Activated naive CD8-positive, alpha-beta T cell treated with anti-CD3 and anti-CD28 coated beads for 36 hours (primary cell): ENCODE data around the gene F3. TPM values are rescaled to one million over a fixed set of nuclear protein-coding genes. Genes with fewer than 3 reads are reported as not detected.

Source experiments
- DNase-seq: peaks from one replicate; pipeline ENCODE4 v3.0.0; 2021
- H3K27ac Mint-ChIP-seq: one replicate; pipeline ENCODE4 v1.8.0; 2022; ENCODE audit warnings: mild to moderate bottlenecking, moderate library complexity, mixed read lengths
- H3K27me3 Mint-ChIP-seq: one replicate; pipeline ENCODE4 v1.8.0; 2022; ENCODE audit warnings: mild to moderate bottlenecking, mixed read lengths
- H3K36me3 Mint-ChIP-seq: one replicate; pipeline ENCODE4 v1.8.0; 2021; ENCODE audit warnings: mild to moderate bottlenecking, mixed read lengths
- H3K4me1 Mint-ChIP-seq: one replicate; pipeline ENCODE4 v1.8.0; 2021; ENCODE audit warnings: mixed read lengths
- H3K4me3 Mint-ChIP-seq: one replicate; pipeline ENCODE4 v1.8.0; 2022; ENCODE audit warnings: mild to moderate bottlenecking, moderate library complexity, mixed read lengths
- H3K9me3 Mint-ChIP-seq: one replicate; pipeline ENCODE4 v1.8.0; 2022; ENCODE audit warnings: mixed read lengths
- total RNA-seq, 2 experiments: library from RNA; stranded (reverse); gene quantifications; one replicate each; pipeline ENCODE4 v1.2.3, GENCODE V29; 2021

The F3 gene
- total RNA-seq, 2 experiments from 2014 or later, result 0.14 TPM; not detected in 1

DNA sequence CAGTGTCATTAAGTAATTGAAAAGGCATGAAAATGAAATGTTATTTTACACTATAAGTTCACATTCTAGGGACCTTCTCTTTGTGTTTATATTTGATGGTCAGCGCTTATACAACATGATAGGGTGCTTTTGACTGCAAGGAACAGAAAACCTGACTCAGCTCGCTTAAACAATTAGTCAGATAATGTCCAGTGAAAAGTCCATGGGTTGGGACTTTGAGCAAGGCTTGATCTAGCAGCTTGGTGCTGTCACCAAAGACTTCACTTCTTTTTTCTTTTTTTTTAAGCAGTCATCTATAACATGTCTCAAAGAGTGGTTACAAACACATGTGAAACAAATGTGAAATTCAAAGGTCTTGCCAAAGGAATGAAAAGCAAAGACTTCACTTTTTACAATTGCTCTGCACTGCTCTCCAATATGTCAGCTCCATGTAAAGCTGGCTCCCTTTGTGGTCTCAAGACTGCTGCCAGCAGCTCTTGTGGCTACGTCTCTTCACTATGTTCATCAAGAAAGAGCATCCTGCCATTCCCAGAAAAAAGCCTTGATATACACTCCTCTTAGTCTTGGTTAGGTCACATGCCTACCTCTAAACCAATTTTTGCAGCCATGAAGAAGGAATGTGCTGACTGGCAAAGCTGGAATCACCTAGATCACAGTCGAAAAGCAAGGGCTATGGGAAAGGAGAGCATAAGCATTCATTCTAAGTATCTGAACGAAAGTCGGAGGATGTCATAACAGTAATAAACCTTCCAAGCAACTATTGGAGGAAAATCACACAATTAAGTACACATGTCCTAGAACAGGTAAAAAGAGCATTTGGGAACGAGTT lies 15.2 kb downstream of the F3 start:
- peaks cover 5% of the 10 kb centered on the region for H3K27me3 Mint-ChIP-seq
- H3K4me1 Mint-ChIP-seq, result no peaks in the 10 kb centered on the region
- H3K4me3 Mint-ChIP-seq, result no peak overlapping the region
- DNase-seq, result no peak
- no peak overlapping the region for H3K27ac Mint-ChIP-seq
- no peaks in the 10 kb centered on the region for H3K9me3 Mint-ChIP-seq
- H3K36me3 Mint-ChIP-seq, result no peaks in the 10 kb centered on the region

DNA sequence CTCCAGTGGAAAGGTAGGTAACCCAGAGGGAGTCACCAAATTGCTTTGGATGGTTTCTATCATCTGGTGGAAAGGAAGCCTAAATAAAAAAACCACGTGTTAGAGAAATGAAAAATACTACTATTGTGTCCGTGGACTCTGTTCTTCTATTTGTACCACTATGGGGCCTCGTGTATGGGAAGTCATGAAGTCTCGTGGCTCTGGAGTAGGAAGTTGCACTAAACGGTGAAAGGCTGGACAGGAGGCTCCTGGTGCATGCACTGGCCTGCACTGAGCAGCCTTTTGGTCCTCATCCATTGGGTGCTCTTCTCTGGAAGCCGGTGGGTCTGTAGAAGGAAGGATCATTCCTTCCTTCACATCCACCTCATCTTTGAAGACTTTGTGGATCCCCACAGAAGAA lies 17.0 kb downstream of the F3 start:
- no peak for DNase-seq
- Mint-ChIP-seq H3K4me1 (no peaks in the 10 kb centered on the region), H3K27me3 (peaks cover 5% of the 10 kb centered on the region)

GRCh38 chr1:94522304-94522703 lies 19.3 kb downstream of the F3 start:
- no peak for DNase-seq
- H3K27me3 Mint-ChIP-seq, result peaks cover 5% of the 10 kb centered on the region
- no peaks in the 10 kb centered on the region for H3K9me3 Mint-ChIP-seq
- H3K4me1 Mint-ChIP-seq, result no peaks in the 10 kb centered on the region
- no peak overlapping the region for H3K27ac Mint-ChIP-seq
- H3K4me3 Mint-ChIP-seq, result no peak overlapping the region
- H3K36me3 Mint-ChIP-seq, result peaks cover 3% of the 10 kb centered on the region

More for the DNA sequence above, 17.0 kb downstream of the F3 start:
- Mint-ChIP-seq H3K27ac (no peak overlapping the region), H3K36me3 (peaks cover 3% of the 10 kb centered on the region), H3K9me3 (no peaks in the 10 kb centered on the region), H3K4me3 (no peak overlapping the region)

- no peaks in the 10 kb centered on the region for H3K9me3 Mint-ChIP-seq
Observed at GRCh38 chr1:94519351-94519750, 22.2 kb downstream of the F3 start.

DNA sequence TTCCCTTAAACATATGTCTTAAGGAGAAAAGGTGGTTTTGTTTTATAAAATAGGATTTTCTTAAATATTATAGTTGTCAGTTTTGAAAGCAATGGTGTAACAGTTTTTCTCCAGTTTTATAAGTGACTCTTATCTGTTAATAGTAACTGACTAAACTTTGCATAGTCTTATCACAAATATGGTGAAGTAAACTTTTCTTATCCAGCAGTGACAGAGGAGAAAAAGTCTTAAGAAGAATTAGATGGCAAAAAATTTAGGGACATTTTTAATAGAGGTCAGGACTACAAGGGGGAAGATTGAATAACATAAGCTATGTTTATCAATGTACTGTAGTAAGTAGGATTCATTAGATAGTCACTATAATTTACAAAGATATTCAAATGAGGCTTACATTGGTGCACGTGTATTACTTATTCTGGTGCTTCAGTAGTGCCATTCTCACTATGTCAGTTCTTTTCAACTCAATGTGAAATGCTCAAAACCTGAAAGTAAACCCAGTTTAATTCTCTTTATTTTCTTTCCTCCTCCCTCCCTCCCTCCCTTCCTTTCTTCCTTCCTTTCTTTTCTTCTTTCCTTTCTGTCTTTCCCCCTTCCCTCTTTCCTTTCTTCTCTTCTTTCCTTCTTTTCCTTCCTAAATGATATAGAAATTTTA lies 26.1 kb downstream of the F3 start:
- H3K36me3 Mint-ChIP-seq, result peaks cover 10% of the 10 kb centered on the region
- no peak overlapping the region for H3K4me3 Mint-ChIP-seq
- H3K4me1 Mint-ChIP-seq, result no peaks in the 10 kb centered on the region
- no peaks in the 10 kb centered on the region for H3K9me3 Mint-ChIP-seq
- no peak for DNase-seq
- no peaks in the 10 kb centered on the region for H3K27me3 Mint-ChIP-seq
- H3K27ac Mint-ChIP-seq, result no peak overlapping the region

More at GRCh38 chr1:94519351-94519750, 22.2 kb downstream of the F3 start:
- H3K27me3 Mint-ChIP-seq, result no peaks in the 10 kb centered on the region
- no peak overlapping the region for H3K4me3 Mint-ChIP-seq
- peaks cover 3% of the 10 kb centered on the region for H3K36me3 Mint-ChIP-seq
- no peak for DNase-seq
- no peak overlapping the region for H3K27ac Mint-ChIP-seq
- H3K4me1 Mint-ChIP-seq, result no peaks in the 10 kb centered on the region

GRCh38 chr1:94514095-94514727 lies 27.3 kb downstream of the F3 start:
- Mint-ChIP-seq H3K27ac (no peak overlapping the region), H3K4me1 (no peaks in the 10 kb centered on the region), H3K27me3 (no peaks in the 10 kb centered on the region), H3K9me3 (no peaks in the 10 kb centered on the region), H3K36me3 (peaks cover 12% of the 10 kb centered on the region), H3K4me3 (no peak overlapping the region)
- no peak for DNase-seq

DNA sequence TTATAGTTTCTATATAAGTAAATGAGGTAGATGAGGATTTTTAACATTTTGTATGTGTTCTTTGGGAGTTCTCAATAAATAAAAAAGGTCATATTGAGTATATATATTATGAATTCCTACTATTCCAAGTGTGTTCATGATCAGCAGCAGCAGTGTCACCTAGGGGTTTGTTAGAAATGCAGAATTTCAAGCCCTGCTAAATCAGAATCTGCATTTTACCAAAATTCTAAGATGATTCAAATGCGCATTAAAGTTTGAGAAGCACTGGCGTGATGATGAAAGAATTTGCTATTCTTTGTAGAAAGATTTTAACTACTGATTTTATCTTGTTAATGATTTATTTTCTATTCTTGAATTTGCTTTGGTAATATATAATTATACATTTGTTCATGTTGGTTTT lies 28.7 kb downstream of the F3 start:
- Mint-ChIP-seq H3K4me3 (no peak overlapping the region), H3K27me3 (no peaks in the 10 kb centered on the region), H3K4me1 (no peaks in the 10 kb centered on the region), H3K27ac (no peak overlapping the region), H3K36me3 (peaks cover 21% of the 10 kb centered on the region), H3K9me3 (no peaks in the 10 kb centered on the region)
- no peak for DNase-seq

- no peak for DNase-seq
- no peak overlapping the region for H3K27ac Mint-ChIP-seq
- no peaks in the 10 kb centered on the region for H3K27me3 Mint-ChIP-seq
- peaks cover 1% of the 10 kb centered on the region for H3K9me3 Mint-ChIP-seq
- H3K36me3 Mint-ChIP-seq, result peaks cover 58% of the 10 kb centered on the region
- H3K4me1 Mint-ChIP-seq, result no peaks in the 10 kb centered on the region
- no peak overlapping the region for H3K4me3 Mint-ChIP-seq
Observed at GRCh38 chr1:94504601-94505000, 37.0 kb downstream of the F3 start.

DNA sequence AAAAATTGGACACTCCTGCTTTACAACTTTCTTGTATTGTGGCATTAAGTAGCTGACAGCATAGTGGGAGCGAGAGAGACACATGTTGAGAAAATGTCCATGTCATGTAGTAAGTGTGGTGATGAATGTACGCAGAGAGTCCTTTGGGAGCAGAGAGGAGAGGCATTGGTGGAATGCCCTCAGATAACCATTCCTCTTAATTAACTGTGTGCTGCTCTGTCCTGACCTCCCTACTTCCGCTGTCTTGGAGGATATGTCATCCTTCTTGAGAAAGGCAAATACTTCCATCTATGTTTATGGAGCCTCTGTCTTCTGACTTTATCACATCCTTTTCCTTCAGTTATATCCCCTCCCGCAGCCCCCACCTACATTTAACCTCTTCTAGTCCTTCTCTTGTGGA lies 38.4 kb downstream of the F3 start:
- Mint-ChIP-seq H3K4me1 (no peaks in the 10 kb centered on the region), H3K27ac (no peak overlapping the region), H3K9me3 (peaks cover 1% of the 10 kb centered on the region), H3K4me3 (no peak overlapping the region), H3K36me3 (peaks cover 53% of the 10 kb centered on the region), H3K27me3 (no peaks in the 10 kb centered on the region)
- no peak for DNase-seq

DNA sequence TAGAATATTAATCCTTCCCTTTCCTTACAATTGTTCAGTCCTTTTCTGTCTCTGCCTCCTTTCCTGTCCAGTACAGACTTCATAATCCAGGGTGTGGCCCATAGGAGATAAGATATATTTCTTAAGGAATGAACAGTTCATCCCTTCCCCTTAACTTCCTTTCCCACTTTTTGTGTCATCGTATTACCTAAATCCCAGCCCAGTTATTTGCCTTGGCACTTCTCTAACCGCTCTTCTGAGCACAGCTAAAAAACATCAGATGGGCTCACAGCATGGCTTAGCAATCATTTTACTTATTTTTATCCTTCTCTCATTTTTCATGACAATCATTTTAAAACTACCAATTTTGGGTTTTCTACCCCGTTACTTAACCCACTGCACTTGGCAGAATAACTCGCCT lies 39.6 kb downstream of the F3 start:
- H3K27me3 Mint-ChIP-seq, result no peaks in the 10 kb centered on the region
- peaks cover 49% of the 10 kb centered on the region for H3K36me3 Mint-ChIP-seq
- no peaks in the 10 kb centered on the region for H3K4me1 Mint-ChIP-seq
- no peak overlapping the region for H3K27ac Mint-ChIP-seq
- no peak overlapping the region for H3K4me3 Mint-ChIP-seq
- peaks cover 1% of the 10 kb centered on the region for H3K9me3 Mint-ChIP-seq
- no peak for DNase-seq

DNA sequence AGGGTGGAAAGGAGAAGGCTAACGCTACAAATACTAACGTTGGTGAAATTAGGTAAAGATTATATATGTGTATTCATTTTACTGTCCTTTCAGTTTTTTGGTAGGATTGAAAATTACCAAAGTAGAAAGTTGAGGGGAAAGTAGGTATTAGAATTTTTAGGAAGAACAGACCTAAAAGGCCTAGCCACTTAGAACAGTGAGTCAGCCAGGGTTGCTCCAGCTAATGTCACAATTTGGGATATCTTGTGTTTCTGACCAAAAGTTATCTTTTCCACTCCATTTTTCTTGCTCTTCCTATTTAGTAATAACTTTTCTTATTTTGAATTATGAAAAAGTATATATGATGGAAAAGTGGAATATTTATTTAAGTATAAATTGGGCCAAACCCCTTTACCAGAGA lies 40.1 kb downstream of the F3 start:
- DNase-seq, result no peak
- Mint-ChIP-seq H3K27ac (no peak overlapping the region), H3K27me3 (no peaks in the 10 kb centered on the region), H3K36me3 (peaks cover 47% of the 10 kb centered on the region), H3K4me3 (no peak overlapping the region), H3K9me3 (peaks cover 1% of the 10 kb centered on the region), H3K4me1 (no peaks in the 10 kb centered on the region)

DNA sequence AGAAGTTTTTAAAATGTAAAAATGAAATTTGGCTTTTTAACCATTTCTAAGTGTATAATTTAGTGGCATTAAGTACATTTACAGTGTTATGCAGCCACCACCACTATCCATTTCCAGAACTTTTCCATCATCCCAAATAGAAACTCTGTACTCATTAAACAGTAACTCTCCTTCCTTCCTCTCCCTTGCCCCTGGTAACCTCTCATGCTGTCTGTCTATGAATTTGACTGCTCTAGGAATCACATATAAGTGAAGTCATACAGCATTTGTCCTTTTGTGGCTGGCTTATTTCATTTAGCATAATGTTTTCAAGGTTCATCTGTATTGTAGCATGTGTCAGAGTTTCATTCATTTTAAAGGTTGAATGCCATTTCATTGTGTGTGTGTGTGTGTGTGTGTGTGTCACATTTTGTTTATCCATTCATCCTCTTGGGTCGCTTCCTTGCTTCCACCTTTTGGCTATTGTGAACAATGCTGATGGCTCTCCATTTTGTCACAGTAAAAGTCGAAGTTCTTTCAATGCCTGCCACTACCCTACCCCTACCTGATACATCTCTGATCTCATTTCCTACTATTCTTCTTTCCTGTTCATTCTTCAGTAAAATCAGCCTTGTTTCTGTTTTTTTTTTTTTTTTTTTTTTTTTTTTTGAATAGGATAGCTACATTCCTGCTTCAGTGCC lies 45.3 kb downstream of the F3 start:
- H3K27ac Mint-ChIP-seq, result no peak overlapping the region
- no peaks in the 10 kb centered on the region for H3K9me3 Mint-ChIP-seq
- no peak overlapping the region for H3K4me3 Mint-ChIP-seq

GRCh38 chr1:94490556-94490955 lies 51.0 kb downstream of the F3 start:
- H3K27me3 Mint-ChIP-seq, result no peaks in the 10 kb centered on the region
- no peak overlapping the region for H3K4me3 Mint-ChIP-seq
- H3K27ac Mint-ChIP-seq, result no peak overlapping the region
- peaks cover 10% of the 10 kb centered on the region for H3K4me1 Mint-ChIP-seq
- no peaks in the 10 kb centered on the region for H3K9me3 Mint-ChIP-seq
- peaks cover 35% of the 10 kb centered on the region for H3K36me3 Mint-ChIP-seq
- DNase-seq, result no peak

More for the DNA sequence above, 45.3 kb downstream of the F3 start:
- H3K36me3 Mint-ChIP-seq, result peaks cover 32% of the 10 kb centered on the region
- no peaks in the 10 kb centered on the region for H3K27me3 Mint-ChIP-seq
- no peak for DNase-seq
- H3K4me1 Mint-ChIP-seq, result no peaks in the 10 kb centered on the region

DNA sequence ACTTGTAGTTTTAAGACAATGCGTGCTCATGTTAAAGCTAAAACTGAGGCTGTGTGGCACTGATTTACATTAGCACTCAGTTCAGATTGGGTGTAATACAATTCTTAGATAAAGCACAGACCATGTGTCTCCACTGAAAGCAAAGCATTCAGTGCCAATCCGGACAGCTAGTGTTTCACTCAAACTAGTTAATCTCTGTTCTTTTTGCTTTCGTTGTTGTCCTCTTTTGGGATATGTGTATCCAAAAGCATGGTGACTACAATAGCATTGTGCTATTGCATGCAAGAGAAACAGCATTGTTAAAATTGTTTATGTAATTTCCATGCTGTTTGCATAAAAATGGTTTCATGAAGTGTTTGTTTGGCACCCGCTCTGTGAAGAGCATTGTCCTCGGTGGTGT lies 54.6 kb downstream of the F3 start:
- Mint-ChIP-seq H3K4me1 (peaks cover 10% of the 10 kb centered on the region), H3K9me3 (no peaks in the 10 kb centered on the region), H3K36me3 (peaks cover 35% of the 10 kb centered on the region), H3K27me3 (no peaks in the 10 kb centered on the region), H3K27ac (no peak overlapping the region), H3K4me3 (no peak overlapping the region)
- no peak for DNase-seq

- DNase-seq, result no peak
- H3K4me1 Mint-ChIP-seq, result no peaks in the 10 kb centered on the region
Observed at GRCh38 chr1:94481473-94481933, 60.1 kb downstream of the F3 start.

More at GRCh38 chr1:94481473-94481933, 60.1 kb downstream of the F3 start:
- peaks cover 22% of the 10 kb centered on the region for H3K36me3 Mint-ChIP-seq
- H3K9me3 Mint-ChIP-seq, result no peaks in the 10 kb centered on the region
- no peaks in the 10 kb centered on the region for H3K27me3 Mint-ChIP-seq
- H3K27ac Mint-ChIP-seq, result no peak overlapping the region
- no peak overlapping the region for H3K4me3 Mint-ChIP-seq
